Smooth muscle cell (in vitro differentiated cells): Measurements from ENCODE around the gene NOSTRIN. TPM values are rescaled to one million over a fixed set of nuclear protein-coding genes. Genes with fewer than 3 reads are reported as not detected.

Experiments
- DNase-seq: peaks from one replicate; lab custom pipeline; 2025; ENCODE audit not compliant: unreplicated experiment; lab: John Stamatoyannopoulos, UW
- H2AFZ ChIP-seq: fragments of 200-600 bp; sonication (generic); 2 replicates; pipeline ENCODE4 v1.6.0; 2016; ENCODE audit warnings: antibody characterized with exemption, low read depth, mild to moderate bottlenecking
- H3F3A ChIP-seq: fragments of 200-600 bp; sonication (generic); 2 replicates; pipeline ENCODE4 v1.6.0; 2017; ENCODE audit warnings: antibody characterized with exemption, low read depth
- H3K27ac ChIP-seq: fragments of 200-600 bp; sonication (generic); 2 replicates; pipeline ENCODE4 v1.5.1; 2016; ENCODE audit warnings: low read depth, mild to moderate bottlenecking
- H3K27me3 ChIP-seq: fragments of 200-600 bp; sonication (generic); 2 replicates; pipeline ENCODE4 v1.6.1; 2016; ENCODE audit warnings: low read depth, mild to moderate bottlenecking
- H3K36me3 ChIP-seq: fragments of 200-600 bp; sonication (generic); 2 replicates; pipeline ENCODE4 v1.5.1; 2016; ENCODE audit warnings: low read depth
- H3K4me1 ChIP-seq: fragments of 200-600 bp; sonication (generic); 2 replicates; pipeline ENCODE4 v1.5.1; 2016; ENCODE audit warnings: low read depth
- H3K4me2 ChIP-seq: fragments of 200-600 bp; sonication (generic); 2 replicates; pipeline ENCODE4 v1.6.0; 2016; ENCODE audit warnings: mild to moderate bottlenecking
- H3K4me3 ChIP-seq: fragments of 200-600 bp; sonication (generic); 2 replicates; pipeline ENCODE4 v1.5.1; 2016; ENCODE audit warnings: mild to moderate bottlenecking
- H3K79me2 ChIP-seq: fragments of 200-600 bp; sonication (generic); 2 replicates; pipeline ENCODE4 v1.6.0; 2016; ENCODE audit warnings: low read depth, mild to moderate bottlenecking
- H3K9ac ChIP-seq: fragments of 200-600 bp; sonication (generic); 2 replicates; pipeline ENCODE4 v1.6.0; 2016; ENCODE audit warnings: low read depth
- H3K9me3 ChIP-seq: fragments of 200-600 bp; sonication (generic); replicated peaks from 2 replicates; pipeline ENCODE4 v1.5.1; 2016; ENCODE audit warnings: low read depth
- H4K20me1 ChIP-seq: fragments of 200-600 bp; sonication (generic); 2 replicates; pipeline ENCODE4 v1.6.0; 2016; ENCODE audit warnings: low read depth
- WGBS: methylation state at CpG from one replicate; pipeline ENCODE4 v1.1.7; 2016; ENCODE audit warnings: low lambda C conversion rate; 5-methylcytosine and 5-hydroxymethylcytosine counted together
- polyA plus RNA-seq: library from polyadenylated mRNA; unstranded; fragments of >200 nt; fragmentation: Nextera tagmentation; extraction: Ambion mirVana; gene quantifications from 2 replicates; pipeline ENCODE4 v1.2.1, GENCODE V29; 2016
- total RNA-seq: library from RNA; depleted of rRNA; stranded (reverse); fragments of >200 nt; gene quantifications from 2 replicates; pipeline ENCODE4 v1.2.3, GENCODE V29; 2014
- TF ChIP-seq, protein P1 (sequence below): fragments of 200-600 bp; sonication (generic); IDR thresholded peaks from 2 replicates; pipeline ENCODE4 v1.5.1; 2017; ENCODE audit warnings: borderline replicate concordance, mild to moderate bottlenecking, antibody characterized with exemption; ENCODE audit not compliant: insufficient read depth, poor library complexity, severe bottlenecking

NOSTRIN gene
- total and polyA plus RNA-seq, 2 experiments from 2014 or later = 0.10 TPM; not detected in 1

DNA sequence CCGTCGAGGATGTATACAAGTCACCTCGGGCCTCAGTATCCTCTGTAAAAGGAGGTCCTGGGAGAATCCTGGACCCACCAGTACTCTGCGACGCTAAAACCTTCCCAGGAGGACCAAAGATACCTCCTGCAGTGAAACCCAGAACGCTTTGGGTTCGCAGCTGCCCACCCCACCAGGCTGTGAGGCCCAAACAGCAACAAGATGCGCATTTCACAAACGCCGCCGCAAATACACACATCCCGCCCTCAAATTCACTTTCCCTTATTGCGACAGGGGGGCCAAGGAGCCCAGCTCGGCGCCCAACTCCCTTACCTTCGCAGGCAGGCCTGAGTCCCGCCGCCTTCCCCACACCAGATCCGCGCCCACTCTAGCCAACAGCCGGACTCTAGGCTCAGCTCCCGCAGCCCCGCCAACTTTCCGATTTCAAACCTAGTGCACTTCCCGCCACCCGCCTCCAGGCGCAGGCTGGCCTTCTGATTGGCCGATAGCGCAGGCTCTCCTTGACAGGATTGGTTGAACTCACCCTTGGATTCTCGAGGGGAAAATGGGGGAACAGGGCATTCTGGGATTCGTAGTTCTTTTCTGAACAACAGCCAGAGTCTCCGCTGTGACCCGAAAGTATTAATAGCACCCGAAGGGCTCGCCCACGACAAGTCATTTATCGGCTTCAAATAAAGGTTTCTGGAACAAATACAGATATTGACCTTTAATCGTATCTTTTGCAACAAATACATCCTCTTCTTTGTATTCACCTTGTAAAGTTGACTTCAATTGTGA is 87.8 kb downstream of the NOSTRIN start, which contains the start of gene SPC25:
Gene SPC25 (minus strand): TSS at position 425 of the 777 bp plus-strand sequence. CDS start 911 bp downstream, outside the sequence.
- Histone ChIP-seq H3K4me1 (peaks cover 3% of the 10 kb centered on the region), H3K9ac (peak within 1 kb of the TSS; percentile 54), H3K27me3 (no peaks in the 10 kb centered on the region), H3K79me2 (no peaks in the 10 kb centered on the region), H3K36me3 (no peaks in the 10 kb centered on the region), H4K20me1 (no peaks in the 10 kb centered on the region), H3K4me3 (peak within 1 kb of the TSS; percentile 80), H3F3A (no peaks in the 10 kb centered on the region), H3K27ac (no peak within 1 kb of the TSS), H2AFZ (peak within 1 kb of the TSS; percentile 96), H3K9me3 (no peaks in the 10 kb centered on the region), H3K4me2 (peak within 1 kb of the TSS; percentile 97)
- WGBS = 1% methylated on average over 37 of the region's 38 CpGs
- DNase-seq = peak; percentile 30
- TF ChIP-seq, protein P1, sequence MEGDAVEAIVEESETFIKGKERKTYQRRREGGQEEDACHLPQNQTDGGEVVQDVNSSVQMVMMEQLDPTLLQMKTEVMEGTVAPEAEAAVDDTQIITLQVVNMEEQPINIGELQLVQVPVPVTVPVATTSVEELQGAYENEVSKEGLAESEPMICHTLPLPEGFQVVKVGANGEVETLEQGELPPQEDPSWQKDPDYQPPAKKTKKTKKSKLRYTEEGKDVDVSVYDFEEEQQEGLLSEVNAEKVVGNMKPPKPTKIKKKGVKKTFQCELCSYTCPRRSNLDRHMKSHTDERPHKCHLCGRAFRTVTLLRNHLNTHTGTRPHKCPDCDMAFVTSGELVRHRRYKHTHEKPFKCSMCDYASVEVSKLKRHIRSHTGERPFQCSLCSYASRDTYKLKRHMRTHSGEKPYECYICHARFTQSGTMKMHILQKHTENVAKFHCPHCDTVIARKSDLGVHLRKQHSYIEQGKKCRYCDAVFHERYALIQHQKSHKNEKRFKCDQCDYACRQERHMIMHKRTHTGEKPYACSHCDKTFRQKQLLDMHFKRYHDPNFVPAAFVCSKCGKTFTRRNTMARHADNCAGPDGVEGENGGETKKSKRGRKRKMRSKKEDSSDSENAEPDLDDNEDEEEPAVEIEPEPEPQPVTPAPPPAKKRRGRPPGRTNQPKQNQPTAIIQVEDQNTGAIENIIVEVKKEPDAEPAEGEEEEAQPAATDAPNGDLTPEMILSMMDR = no peak

DNA sequence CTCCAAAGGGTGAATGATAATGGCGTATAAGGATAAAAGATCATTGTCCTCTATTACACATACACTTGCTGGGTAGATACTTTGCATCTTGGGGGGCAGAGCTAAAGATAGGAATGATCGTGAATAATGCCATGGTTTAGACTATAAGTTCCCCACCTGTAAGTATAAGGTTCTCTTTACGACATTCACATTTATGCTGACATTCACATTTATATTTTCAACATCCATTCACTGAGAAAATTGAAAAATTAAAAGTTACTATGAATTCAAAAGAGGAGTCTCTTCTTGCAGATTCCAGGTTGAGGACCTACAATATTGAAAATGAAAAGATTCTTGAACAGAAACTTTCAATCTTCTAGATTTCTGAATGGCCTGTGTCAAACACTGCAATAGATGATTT is 89.9 kb downstream of the NOSTRIN start:
- no peaks in the 10 kb centered on the region for H4K20me1 ChIP-seq
- H3K4me2 ChIP-seq = no peak overlapping the region
- no peak overlapping the region for H3K27ac ChIP-seq
- H3K36me3 ChIP-seq = no peaks in the 10 kb centered on the region
- H3K4me1 ChIP-seq = peaks cover 3% of the 10 kb centered on the region
- H3K27me3 ChIP-seq = no peaks in the 10 kb centered on the region
- H3K9me3 ChIP-seq = no peaks in the 10 kb centered on the region
- H2AFZ ChIP-seq = no peak overlapping the region
- H3K79me2 ChIP-seq = no peaks in the 10 kb centered on the region
- 64% methylated on average over 3 of the region's 3 CpGs for WGBS
- no peak overlapping the region for H3K4me3 ChIP-seq
- no peaks in the 10 kb centered on the region for H3F3A ChIP-seq
- TF ChIP-seq, protein P1 = no peak
- no peak overlapping the region for H3K9ac ChIP-seq
- no peak for DNase-seq

DNA sequence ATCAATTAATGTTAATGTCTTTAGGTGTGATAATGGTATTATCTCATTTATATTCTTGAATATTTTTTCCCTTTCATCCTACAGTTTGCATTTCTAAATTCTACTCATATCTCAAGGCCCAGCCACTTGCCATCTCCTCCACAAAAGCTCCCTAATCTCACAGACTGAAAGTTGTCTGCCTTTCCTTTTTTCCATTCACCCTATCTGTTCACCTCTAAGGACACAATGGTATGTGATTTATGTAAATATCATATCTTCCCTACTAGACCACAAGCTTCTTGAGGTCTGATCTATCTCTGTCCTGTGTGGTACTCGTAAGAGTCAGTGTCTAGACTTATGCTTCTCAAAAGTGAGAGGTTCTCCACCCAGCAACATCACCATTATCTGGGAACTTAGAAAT is 91.7 kb downstream of the NOSTRIN start:
- Histone ChIP-seq H3K9ac (no peak overlapping the region), H3K27me3 (no peaks in the 10 kb centered on the region), H3K4me2 (no peak overlapping the region), H2AFZ (no peak overlapping the region), H4K20me1 (no peaks in the 10 kb centered on the region), H3K27ac (no peak overlapping the region), H3K9me3 (no peaks in the 10 kb centered on the region), H3K4me1 (peaks cover 2% of the 10 kb centered on the region), H3F3A (no peaks in the 10 kb centered on the region), H3K79me2 (no peaks in the 10 kb centered on the region), H3K4me3 (no peak overlapping the region), H3K36me3 (no peaks in the 10 kb centered on the region)
- no peak for DNase-seq
- WGBS = 85% methylated on average over 1 of the region's 1 CpG
- TF ChIP-seq, protein P1 = no peak

DNA sequence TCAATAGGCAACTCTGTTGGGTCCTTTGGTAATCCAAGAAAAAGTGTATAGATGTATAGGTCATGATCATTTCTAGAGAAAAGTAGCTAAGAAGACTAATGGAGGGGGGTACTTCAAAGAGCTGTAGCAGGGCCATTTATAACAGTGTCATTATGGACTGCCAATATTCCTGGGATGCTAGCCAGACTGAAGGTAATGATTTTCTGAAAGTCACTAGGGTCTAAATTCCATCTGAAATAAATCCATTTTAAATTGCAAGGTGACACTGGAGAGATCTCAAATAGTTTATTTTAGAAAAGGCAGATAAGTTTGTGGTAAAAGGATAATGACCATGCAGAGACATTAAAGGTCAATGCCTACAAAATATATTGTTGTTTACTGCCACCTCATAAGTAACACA is 92.3 kb downstream of the NOSTRIN start:
- H3K9me3 ChIP-seq = no peaks in the 10 kb centered on the region
- H2AFZ ChIP-seq = no peak overlapping the region
- no peaks in the 10 kb centered on the region for H4K20me1 ChIP-seq
- no peak overlapping the region for H3K9ac ChIP-seq
- no peak overlapping the region for H3K4me3 ChIP-seq
- H3K4me1 ChIP-seq = no peaks in the 10 kb centered on the region
- no peak for DNase-seq
- TF ChIP-seq, protein P1 = no peak
- H3K4me2 ChIP-seq = no peak overlapping the region
- H3K79me2 ChIP-seq = no peaks in the 10 kb centered on the region
- no peaks in the 10 kb centered on the region for H3K36me3 ChIP-seq
- H3K27ac ChIP-seq = no peak overlapping the region
- H3K27me3 ChIP-seq = no peaks in the 10 kb centered on the region
- H3F3A ChIP-seq = no peaks in the 10 kb centered on the region
